Measurements from ENCODE around the gene LPAR3.

Gene LPAR3

GRCh38 chr1:84853741-84854721, 39.0 kb downstream of the LPAR3 start:
- TF ChIP-seq EGR2 (tag by site-specific recombination; IDR thresholded peaks at IDR 0.05; ENCODE audit: low read depth) (0 out of 2 replicates have a peak, but pooled peaks have one; percentile 1), SETDB1 (IDR thresholded peaks at IDR 0.05; ENCODE audit: insufficient read length, low read length) (no peak), ZNF555 (tag by site-specific recombination; conservative IDR thresholded peaks at IDR 0.05) (no peak), MEIS1 (CRISPR knock-in tag; IDR thresholded peaks at IDR 0.05; ENCODE audit: borderline replicate concordance) (0 out of 2 replicates have a peak, but pooled peaks have one; percentile 57), GFI1B (tag by site-specific recombination; IDR thresholded peaks at IDR 0.05) (peak; percentile 74; the same call in 1 of the 2 replicates), SCRT2 (tag by site-specific recombination; IDR thresholded peaks at IDR 0.05) (peak; percentile 47; the same call in 1 of the 2 replicates)
- Histone ChIP-seq H3K36me3 (ENCODE audit: control insufficient read depth in 2 of 2, insufficient read depth in 1 of 2, low read length in 2 of 2) (no peaks in the 10 kb centered on the region), H3K9me3 (ENCODE audit: control insufficient read depth, insufficient read depth, low read depth, low read length) (no peaks in the 10 kb centered on the region), H3K4me1 (ENCODE audit: control insufficient read depth, insufficient read depth, low read length) (no peaks in the 10 kb centered on the region), H3K4me3 (ENCODE audit: low read depth, low read length) (no peak overlapping the region), H3K27ac (ENCODE audit: extremely low read depth, low read depth, low read length) (no peak overlapping the region)
- POLR2A ChIA-PET: no interaction called here
- CTCF ChIA-PET: no interaction called here

DNA sequence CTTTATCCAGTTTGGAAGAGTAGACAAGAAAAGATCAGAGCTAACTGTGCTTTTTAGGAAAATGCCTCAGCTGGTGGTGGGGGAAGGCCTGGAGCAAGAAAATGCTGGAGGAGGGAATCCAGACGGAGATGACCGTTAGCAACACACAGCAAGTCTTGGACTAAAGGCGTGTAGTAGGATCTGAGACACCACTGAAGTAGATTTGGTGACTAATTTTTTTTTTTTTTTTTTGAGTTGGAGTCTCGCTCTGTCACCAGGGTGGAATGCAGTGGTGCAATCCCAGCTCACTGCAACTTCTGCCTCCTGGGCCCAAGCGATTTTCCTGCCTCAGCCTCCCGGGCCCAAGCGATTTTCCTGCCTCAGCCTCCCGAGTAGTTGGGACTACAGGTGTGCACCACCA, 41.2 kb downstream of the LPAR3 start:
- ChIA-PET CTCF (no interaction called here), POLR2A (no interaction called here)
- Histone ChIP-seq H3K27ac (ENCODE audit: extremely low read depth, low read depth, low read length) (no peak overlapping the region), H3K36me3 (ENCODE audit: control insufficient read depth in 2 of 2, insufficient read depth in 1 of 2, low read length in 2 of 2) (no peaks in the 10 kb centered on the region), H3K4me1 (ENCODE audit: control insufficient read depth, insufficient read depth, low read length) (peaks cover 10% of the 10 kb centered on the region), H3K4me3 (ENCODE audit: low read depth, low read length) (no peak overlapping the region), H3K9me3 (ENCODE audit: control insufficient read depth, insufficient read depth, low read depth, low read length) (no peaks in the 10 kb centered on the region)
- no peak for TF ChIP-seq YY2 (tag by site-specific recombination; IDR thresholded peaks at IDR 0.05)

GRCh38 chr1:84849357-84849975, 43.5 kb downstream of the LPAR3 start:
- H3K4me1 ChIP-seq (ENCODE audit: control insufficient read depth, insufficient read depth, low read length): peaks cover 17% of the 10 kb centered on the region
- H3K27ac ChIP-seq (ENCODE audit: extremely low read depth, low read depth, low read length): no peak overlapping the region
- ChIA-PET POLR2A (no interaction called here), CTCF (no interaction called here)
- no peak for TF ChIP-seq CTCF (tag by site-specific recombination; IDR thresholded peaks at IDR 0.05)
- TF ChIP-seq KLF10 (tag by site-specific recombination; IDR thresholded peaks at IDR 0.05): no peak
- no peak for TF ChIP-seq ZNF398 (tag by site-specific recombination; IDR thresholded peaks at IDR 0.05)
- TF ChIP-seq, protein P1, sequence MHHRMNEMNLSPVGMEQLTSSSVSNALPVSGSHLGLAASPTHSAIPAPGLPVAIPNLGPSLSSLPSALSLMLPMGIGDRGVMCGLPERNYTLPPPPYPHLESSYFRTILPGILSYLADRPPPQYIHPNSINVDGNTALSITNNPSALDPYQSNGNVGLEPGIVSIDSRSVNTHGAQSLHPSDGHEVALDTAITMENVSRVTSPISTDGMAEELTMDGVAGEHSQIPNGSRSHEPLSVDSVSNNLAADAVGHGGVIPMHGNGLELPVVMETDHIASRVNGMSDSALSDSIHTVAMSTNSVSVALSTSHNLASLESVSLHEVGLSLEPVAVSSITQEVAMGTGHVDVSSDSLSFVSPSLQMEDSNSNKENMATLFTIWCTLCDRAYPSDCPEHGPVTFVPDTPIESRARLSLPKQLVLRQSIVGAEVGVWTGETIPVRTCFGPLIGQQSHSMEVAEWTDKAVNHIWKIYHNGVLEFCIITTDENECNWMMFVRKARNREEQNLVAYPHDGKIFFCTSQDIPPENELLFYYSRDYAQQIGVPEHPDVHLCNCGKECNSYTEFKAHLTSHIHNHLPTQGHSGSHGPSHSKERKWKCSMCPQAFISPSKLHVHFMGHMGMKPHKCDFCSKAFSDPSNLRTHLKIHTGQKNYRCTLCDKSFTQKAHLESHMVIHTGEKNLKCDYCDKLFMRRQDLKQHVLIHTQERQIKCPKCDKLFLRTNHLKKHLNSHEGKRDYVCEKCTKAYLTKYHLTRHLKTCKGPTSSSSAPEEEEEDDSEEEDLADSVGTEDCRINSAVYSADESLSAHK (tag by site-specific recombination; IDR thresholded peaks at IDR 0.05): no peak
- TF ChIP-seq, protein P2, sequence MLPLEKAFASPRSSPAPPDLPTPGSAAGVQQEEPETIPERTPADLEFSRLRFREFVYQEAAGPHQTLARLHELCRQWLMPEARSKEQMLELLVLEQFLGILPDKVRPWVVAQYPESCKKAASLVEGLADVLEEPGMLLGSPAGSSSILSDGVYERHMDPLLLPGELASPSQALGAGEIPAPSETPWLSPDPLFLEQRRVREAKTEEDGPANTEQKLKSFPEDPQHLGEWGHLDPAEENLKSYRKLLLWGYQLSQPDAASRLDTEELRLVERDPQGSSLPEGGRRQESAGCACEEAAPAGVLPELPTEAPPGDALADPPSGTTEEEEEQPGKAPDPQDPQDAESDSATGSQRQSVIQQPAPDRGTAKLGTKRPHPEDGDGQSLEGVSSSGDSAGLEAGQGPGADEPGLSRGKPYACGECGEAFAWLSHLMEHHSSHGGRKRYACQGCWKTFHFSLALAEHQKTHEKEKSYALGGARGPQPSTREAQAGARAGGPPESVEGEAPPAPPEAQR (tag by site-specific recombination; IDR thresholded peaks at IDR 0.05): no peak
- H3K36me3 ChIP-seq (ENCODE audit: control insufficient read depth in 2 of 2, insufficient read depth in 1 of 2, low read length in 2 of 2): no peaks in the 10 kb centered on the region
- no peak overlapping the region for H3K4me3 ChIP-seq (ENCODE audit: low read depth, low read length)
- no peaks in the 10 kb centered on the region for H3K9me3 ChIP-seq (ENCODE audit: control insufficient read depth, insufficient read depth, low read depth, low read length)
